ENCODE data around the gene PCNP. TPM values are rescaled to one million over a fixed set of nuclear protein-coding genes. Genes with fewer than 3 reads are reported as not detected.
"Not testable (repeated sequence)": the region's sequence is repeated elsewhere in the genome, so short reads cannot be mapped to it uniquely, and the experiment has no call there.

PCNP gene
- total and polyA plus RNA-seq, 2 donors, result 147 to 208 TPM

DNA sequence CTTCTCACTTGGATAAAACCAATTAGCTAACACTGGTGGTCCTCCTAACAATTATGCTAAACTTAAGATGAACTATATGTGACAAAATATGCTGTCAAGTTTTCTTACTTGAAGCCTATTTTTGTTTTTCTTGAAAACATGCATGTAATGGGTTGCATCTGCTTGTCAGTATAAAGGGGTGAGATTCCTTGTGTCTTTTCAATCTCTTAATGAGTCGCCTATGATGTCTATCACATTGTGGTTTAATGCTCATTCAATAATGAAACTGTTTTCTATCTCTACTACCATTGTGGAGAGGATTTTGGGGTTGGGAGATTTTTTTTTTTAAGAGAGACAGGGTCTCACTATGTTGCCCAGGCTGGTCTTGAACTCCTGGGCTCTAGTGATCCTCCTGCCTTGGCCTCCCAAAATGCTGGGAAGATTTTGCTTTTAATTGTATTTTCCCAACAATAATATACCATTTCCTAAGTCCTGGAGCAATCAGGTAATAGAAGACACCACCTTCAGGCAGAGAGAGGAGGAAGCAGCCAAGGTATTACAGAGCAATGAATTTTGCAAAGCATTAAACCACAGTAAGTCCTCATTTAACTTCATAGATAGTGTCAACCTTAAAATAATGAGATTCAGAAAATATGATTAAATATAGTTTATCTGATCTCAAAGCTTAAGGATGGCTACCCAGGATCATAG, 29.7 kb upstream of the PCNP start:
- DNase-seq (ENCODE audit: extremely low spot score), result no peak
- H3K4me3 ChIP-seq (ENCODE audit: low read depth, low read length), result no peak overlapping the region

DNA sequence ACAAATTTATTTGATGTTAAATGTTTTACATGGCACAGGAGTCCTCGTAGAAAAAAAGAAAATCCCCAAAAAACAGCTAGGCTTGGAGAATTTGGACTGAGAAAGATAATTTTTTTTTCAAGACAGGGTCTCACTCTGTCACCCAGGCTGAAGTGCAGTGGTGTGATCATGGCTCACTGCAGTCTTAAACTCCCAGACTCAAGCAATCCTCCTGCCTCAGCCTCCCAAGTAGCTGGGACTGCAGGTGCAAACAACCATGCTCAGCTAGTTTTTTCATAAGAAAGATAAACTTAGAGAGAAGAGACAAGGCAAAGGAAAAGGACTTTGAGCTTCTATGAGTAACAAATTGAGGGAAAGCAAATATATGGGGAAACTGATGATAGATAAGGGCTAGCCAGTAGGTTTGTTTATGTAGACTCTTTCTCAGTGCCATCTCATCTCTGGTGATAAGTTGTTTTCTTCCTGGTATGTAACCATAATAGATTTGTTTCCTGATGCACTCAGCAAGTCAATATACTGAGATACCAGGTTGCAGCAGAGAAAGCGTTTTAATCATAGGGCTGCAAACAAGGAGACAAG, 25.4 kb upstream of the PCNP start:
- no peaks in the 10 kb centered on the region for H3K36me3 ChIP-seq (ENCODE audit: insufficient read depth)
- no peak overlapping the region for H3K4me3 ChIP-seq (ENCODE audit: low read depth, low read length)
- no peak overlapping the region for H3K27ac ChIP-seq (ENCODE audit: low read depth)
- H3K4me1 ChIP-seq (ENCODE audit: insufficient read depth), result no peaks in the 10 kb centered on the region
- DNase-seq (ENCODE audit: extremely low spot score), result no peak
- WGBS, result 66% methylated on average over 2 of the region's 2 CpGs

More for the DNA sequence above, 29.7 kb upstream of the PCNP start:
- Histone ChIP-seq H3K27ac (ENCODE audit: low read depth) (no peak overlapping the region), H3K4me1 (ENCODE audit: insufficient read depth) (no peaks in the 10 kb centered on the region), H3K36me3 (ENCODE audit: insufficient read depth) (no peaks in the 10 kb centered on the region)
- WGBS, result 80% methylated on average over 1 of the region's 1 CpG

DNA sequence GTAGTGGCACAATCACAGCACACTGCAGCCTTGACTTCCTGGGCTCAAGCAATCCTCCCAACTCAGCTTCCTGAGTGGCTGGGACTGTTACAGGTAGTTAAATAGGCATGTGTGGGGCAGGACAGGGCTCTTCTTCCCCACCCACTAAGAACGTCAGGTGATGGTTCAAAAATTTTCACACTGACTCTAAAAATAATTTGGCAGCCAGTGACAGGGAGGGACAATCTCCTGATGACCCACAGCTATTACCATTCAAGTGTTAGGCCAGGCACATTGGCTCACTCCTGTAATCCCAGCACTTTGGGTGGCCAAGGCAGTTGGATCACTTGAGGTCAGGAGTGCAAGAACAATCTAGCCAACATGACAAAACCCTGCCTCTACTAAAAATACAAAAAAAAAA, 24.5 kb upstream of the PCNP start:
- whole genome bisulfite sequencing, result 64% methylated on average over 1 of the region's 1 CpG
- Histone ChIP-seq H3K36me3 (ENCODE audit: insufficient read depth) (no peaks in the 10 kb centered on the region), H3K4me3 (ENCODE audit: low read depth, low read length) (no peak overlapping the region), H3K27ac (ENCODE audit: low read depth) (no peak overlapping the region), H3K4me1 (ENCODE audit: insufficient read depth) (no peaks in the 10 kb centered on the region)
- no peak for DNase-seq (ENCODE audit: extremely low spot score)

- not testable (repeated sequence) for H3K27ac ChIP-seq (ENCODE audit: low read depth); H3K36me3 ChIP-seq (ENCODE audit: insufficient read depth)
These were observed 22.5 kb upstream of the PCNP start for GRCh38 chr3:101551359-101552081.

GRCh38 chr3:101553381-101553780, 20.6 kb upstream of the PCNP start:
- not testable (repeated sequence) for H3K4me1 ChIP-seq (ENCODE audit: insufficient read depth); H3K36me3 ChIP-seq (ENCODE audit: insufficient read depth); H3K4me3 ChIP-seq (ENCODE audit: low read depth, low read length); DNase-seq (ENCODE audit: extremely low spot score); H3K27ac ChIP-seq (ENCODE audit: low read depth)
- 82% methylated on average over 5 of the region's 5 CpGs for WGBS

More at GRCh38 chr3:101551359-101552081, 22.5 kb upstream of the PCNP start:
- not testable (repeated sequence) for DNase-seq (ENCODE audit: extremely low spot score); H3K4me1 ChIP-seq (ENCODE audit: insufficient read depth); H3K4me3 ChIP-seq (ENCODE audit: low read depth, low read length)
- WGBS, result 94% methylated on average over 50 of the region's 50 CpGs

GRCh38 chr3:101556064-101556463, 17.9 kb upstream of the PCNP start:
- H3K4me3 ChIP-seq (ENCODE audit: low read depth, low read length), result no peak overlapping the region
- no peak overlapping the region for H3K27ac ChIP-seq (ENCODE audit: low read depth)
- 58% methylated on average over 3 of the region's 3 CpGs for WGBS
- no peaks in the 10 kb centered on the region for H3K36me3 ChIP-seq (ENCODE audit: insufficient read depth)
- H3K4me1 ChIP-seq (ENCODE audit: insufficient read depth), result no peaks in the 10 kb centered on the region
- no peak for DNase-seq (ENCODE audit: extremely low spot score)

DNA sequence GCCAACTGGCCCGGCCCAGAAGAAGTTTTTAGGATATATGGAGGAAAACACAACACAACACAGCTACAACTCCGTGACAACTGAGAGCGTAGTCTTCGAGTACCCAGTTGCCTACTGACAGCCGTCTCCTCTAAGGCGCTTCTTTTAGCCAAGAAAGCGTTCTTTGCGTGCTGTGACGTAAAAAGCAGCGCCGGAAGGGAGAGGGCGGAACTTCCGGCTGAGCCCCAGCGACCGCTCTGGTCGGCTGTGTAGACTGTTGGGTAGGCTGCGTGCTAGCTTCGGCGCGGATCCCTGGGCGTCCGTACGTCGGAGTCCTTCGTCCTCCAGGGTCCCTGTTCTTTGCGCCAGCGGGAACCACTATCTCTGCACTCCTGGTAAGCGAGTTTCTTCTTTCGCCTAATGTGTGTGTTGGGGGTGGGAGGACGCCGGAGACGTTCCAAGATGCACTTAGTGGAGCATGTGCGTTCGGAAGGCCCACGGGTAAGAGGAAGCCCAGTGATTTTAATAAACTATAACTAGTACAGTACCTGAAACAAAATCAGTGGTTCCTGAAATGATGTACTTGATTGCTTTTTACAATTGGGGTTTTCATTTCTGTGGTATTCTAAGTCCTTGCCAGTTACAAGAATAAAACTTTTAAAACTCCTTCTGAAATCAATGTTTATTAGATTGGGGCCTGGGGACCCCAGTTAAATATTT, 12.2 kb upstream of the PCNP start, which contains the start of gene TRMT10C:
TRMT10C (plus strand) TSS at position 239 of the 699 bp plus-strand sequence. CDS start 2,914 bp downstream, outside the sequence.
- peaks cover 1% of the 10 kb centered on the region for H3K4me1 ChIP-seq (ENCODE audit: insufficient read depth)
- H3K4me3 ChIP-seq (ENCODE audit: low read depth, low read length), result peak within 1 kb of the TSS; percentile 76
- WGBS, result under 1% methylated on average over 35 of the region's 35 CpGs
- H3K27ac ChIP-seq (ENCODE audit: low read depth), result peak within 1 kb of the TSS; percentile 79
- DNase-seq (ENCODE audit: extremely low spot score), result peak; percentile 84
- H3K36me3 ChIP-seq (ENCODE audit: insufficient read depth), result no peaks in the 10 kb centered on the region

DNA sequence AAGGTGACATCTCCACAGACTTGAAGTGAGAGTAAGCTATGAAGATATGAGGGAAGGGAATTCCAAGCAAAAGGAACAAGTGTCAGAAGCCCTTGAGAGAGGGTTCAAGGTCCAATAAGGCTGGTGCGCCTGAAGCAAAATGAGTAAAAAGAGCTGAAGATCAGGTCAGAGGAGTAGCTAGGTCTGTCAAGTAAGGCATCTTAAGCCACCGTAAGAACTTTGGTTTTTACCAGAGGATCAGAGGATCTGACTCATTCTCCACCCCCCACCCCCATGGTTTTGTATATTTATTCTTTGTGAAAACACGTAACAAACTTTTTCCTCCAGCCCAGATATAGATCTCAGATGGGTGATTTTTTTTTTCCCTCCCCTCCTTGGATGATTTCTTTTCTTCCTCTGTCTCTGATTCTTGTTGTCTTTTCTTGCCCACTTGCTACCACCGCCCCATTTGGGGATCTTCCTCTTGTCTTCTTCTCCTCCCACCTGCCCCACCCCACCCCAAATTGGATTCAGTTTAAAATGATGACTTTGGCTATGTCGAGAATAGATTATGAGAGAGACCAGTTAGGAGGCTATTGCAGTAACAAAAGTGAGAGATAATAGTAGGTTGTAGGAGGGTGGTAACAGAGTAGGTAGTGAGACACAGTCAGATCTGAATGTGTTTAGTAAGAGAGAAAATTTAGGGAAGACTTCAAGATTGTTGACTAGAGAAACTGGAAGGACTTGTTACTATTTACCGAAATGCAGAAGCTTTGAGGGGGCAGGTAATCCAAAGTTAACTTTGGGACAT, 6.3 kb upstream of the PCNP start:
- no peak for DNase-seq (ENCODE audit: extremely low spot score)
- no peaks in the 10 kb centered on the region for H3K36me3 ChIP-seq (ENCODE audit: insufficient read depth)
- no peak overlapping the region for H3K27ac ChIP-seq (ENCODE audit: low read depth)
- no peak overlapping the region for H3K4me3 ChIP-seq (ENCODE audit: low read depth, low read length)
- peaks cover 1% of the 10 kb centered on the region for H3K4me1 ChIP-seq (ENCODE audit: insufficient read depth)
- 82% methylated on average over 6 of the region's 6 CpGs for WGBS

DNA sequence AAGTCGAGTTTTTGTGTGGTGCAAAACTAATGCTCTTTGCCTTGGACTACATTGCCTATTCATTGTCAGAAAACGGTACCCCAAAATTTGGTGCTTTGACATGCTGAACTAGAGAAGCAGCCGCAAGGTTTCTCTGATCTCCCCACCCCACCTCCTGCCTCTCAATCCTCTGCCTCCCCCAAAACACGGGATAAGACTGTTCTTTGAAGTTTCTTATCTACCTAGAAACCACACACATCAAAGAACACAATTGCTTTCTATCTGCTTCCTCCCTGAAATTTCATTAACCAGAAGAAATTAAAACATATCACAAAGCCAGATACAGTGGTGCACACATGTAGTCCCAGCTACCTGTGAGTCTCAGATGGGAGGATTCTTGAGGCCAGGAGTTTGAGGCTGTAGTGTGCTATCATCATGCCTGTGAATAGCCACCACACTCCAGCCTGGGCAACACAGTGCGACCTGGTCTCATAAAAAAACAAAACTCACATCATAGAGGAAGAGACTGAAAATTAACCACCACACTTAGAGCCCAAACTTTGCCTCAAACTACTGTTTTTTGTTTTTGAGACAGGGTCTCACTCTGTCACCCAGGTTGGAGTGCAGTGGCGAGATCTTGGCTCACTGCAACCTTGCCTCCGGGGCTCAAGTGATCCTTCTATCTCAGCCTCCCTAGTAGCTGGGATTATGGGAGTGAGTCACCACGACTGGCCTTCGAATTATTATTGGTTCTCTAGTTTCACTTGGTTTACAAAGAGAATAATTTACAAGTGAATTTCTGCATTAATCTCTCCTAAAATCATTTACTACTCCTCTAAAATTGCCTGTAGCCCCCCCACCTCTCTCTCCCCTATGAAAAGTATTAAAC, 2.7 kb upstream of the PCNP start:
- peaks cover 1% of the 10 kb centered on the region for H3K4me1 ChIP-seq (ENCODE audit: insufficient read depth)
- H3K4me3 ChIP-seq (ENCODE audit: low read depth, low read length), result no peak overlapping the region
- no peaks in the 10 kb centered on the region for H3K36me3 ChIP-seq (ENCODE audit: insufficient read depth)
- 66% methylated on average over 9 of the region's 9 CpGs for WGBS
- no peak for DNase-seq (ENCODE audit: extremely low spot score)
- no peak overlapping the region for H3K27ac ChIP-seq (ENCODE audit: low read depth)

- peak overlapping the region; percentile 97 for H3K27ac ChIP-seq (ENCODE audit: low read depth)
- H3K4me1 ChIP-seq (ENCODE audit: insufficient read depth), result no peaks in the 10 kb centered on the region
- under 1% methylated on average over 41 of the region's 41 CpGs for WGBS
These were observed 570 bp downstream of the PCNP start for GRCh38 chr3:101574388-101575112.

DNA sequence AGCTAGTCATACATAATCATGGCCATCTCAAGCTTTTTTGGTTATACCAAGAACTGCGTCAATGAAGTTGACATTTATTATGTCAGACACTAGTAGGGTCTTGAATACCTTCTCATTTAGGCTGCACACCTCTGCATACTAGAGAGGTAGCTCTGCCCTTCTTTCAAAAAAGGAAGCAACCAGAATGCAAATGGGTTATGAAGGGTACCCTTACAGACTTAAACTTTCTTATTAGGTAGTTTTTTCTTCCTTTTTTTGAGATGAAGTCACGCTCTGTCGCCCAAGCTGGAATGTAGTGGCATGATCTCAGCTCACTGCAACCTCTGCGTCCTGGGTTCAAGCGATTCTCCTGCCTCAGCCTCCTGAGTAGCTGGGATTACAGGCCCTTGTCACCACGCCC, 3.3 kb downstream of the PCNP start:
- Histone ChIP-seq H3K4me3 (ENCODE audit: low read depth, low read length) (no peak overlapping the region), H3K36me3 (ENCODE audit: insufficient read depth) (no peaks in the 10 kb centered on the region), H3K4me1 (ENCODE audit: insufficient read depth) (no peaks in the 10 kb centered on the region), H3K27ac (ENCODE audit: low read depth) (no peak overlapping the region)
- no peak for DNase-seq (ENCODE audit: extremely low spot score)
- WGBS, result 95% methylated on average over 6 of the region's 6 CpGs

More at GRCh38 chr3:101574388-101575112, 570 bp downstream of the PCNP start:
- Histone ChIP-seq H3K4me3 (ENCODE audit: low read depth, low read length) (peak overlapping the region; percentile 76), H3K36me3 (ENCODE audit: insufficient read depth) (no peaks in the 10 kb centered on the region)
- peak; percentile 39 for DNase-seq (ENCODE audit: extremely low spot score)

DNA sequence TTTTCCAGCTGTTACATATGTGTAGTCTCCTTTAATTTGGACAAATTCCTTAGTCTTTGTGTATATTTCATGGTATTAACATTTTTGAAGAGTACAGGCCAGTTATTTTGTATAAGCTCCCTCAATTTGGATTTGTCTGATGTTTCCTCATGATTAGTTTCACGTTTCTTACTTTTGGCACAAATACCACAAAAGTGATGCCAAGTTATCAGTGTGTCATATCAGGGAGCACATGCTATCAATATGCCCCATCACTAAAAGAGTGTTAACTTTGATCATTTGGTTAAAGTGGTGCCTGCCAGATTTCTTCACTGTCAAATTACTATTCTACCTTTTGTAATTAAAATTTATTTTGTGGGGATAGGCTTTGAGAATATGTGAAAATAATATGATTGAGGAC, 14.6 kb downstream of the PCNP start:
- H3K4me3 ChIP-seq (ENCODE audit: low read depth, low read length), result no peak overlapping the region
- 14% methylated on average over 1 of the region's 1 CpG for WGBS
- H3K27ac ChIP-seq (ENCODE audit: low read depth), result no peak overlapping the region
- no peaks in the 10 kb centered on the region for H3K4me1 ChIP-seq (ENCODE audit: insufficient read depth)
- H3K36me3 ChIP-seq (ENCODE audit: insufficient read depth), result peaks cover 7% of the 10 kb centered on the region
- DNase-seq (ENCODE audit: extremely low spot score), result no peak

Measured in urinary bladder (tissue), 4 donors.